ENCODE data around the gene VAV1.

GRCh38 chr19:6861683-6862286 is 89.3 kb downstream of the VAV1 start:
- TF ChIP-seq, protein P1, sequence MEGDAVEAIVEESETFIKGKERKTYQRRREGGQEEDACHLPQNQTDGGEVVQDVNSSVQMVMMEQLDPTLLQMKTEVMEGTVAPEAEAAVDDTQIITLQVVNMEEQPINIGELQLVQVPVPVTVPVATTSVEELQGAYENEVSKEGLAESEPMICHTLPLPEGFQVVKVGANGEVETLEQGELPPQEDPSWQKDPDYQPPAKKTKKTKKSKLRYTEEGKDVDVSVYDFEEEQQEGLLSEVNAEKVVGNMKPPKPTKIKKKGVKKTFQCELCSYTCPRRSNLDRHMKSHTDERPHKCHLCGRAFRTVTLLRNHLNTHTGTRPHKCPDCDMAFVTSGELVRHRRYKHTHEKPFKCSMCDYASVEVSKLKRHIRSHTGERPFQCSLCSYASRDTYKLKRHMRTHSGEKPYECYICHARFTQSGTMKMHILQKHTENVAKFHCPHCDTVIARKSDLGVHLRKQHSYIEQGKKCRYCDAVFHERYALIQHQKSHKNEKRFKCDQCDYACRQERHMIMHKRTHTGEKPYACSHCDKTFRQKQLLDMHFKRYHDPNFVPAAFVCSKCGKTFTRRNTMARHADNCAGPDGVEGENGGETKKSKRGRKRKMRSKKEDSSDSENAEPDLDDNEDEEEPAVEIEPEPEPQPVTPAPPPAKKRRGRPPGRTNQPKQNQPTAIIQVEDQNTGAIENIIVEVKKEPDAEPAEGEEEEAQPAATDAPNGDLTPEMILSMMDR (IDR thresholded peaks at IDR 0.05): no peak
- no peak for TF ChIP-seq POLR2A (IDR thresholded peaks at IDR 0.05)
